NT2/D1 (cell line): ENCODE measurements around the gene UNC5B.

ENCODE experiments used
- SUZ12 ChIP-seq: IDR thresholded peaks from 2 replicates; pipeline ENCODE4 v1.6.1; 2011; ENCODE audit not compliant: insufficient read length, insufficient read depth; ENCODE audit errors: extremely low read depth
- YY1 ChIP-seq: IDR thresholded peaks from 2 replicates; pipeline ENCODE4 v1.6.1; 2011; ENCODE audit not compliant: insufficient read length, insufficient read depth

- no peak for TF ChIP-seq YY1
- no peak for TF ChIP-seq SUZ12
Measured at GRCh38 chr10:71271662-71272055, 59.3 kb downstream of the UNC5B start.
